CD14-positive monocyte (primary cell): ENCODE measurements around the gene IGFALS. TPM values are rescaled to one million over a fixed set of nuclear protein-coding genes. Genes with fewer than 3 reads are reported as not detected.

Experiments used
- DNase-seq, 3 donors: peaks; one replicate each; pipeline ENCODE4 v3.0.0-alpha.2; 2011 to 2022
- H2AFZ ChIP-seq: 2 replicates; pipeline ENCODE4 v1.6.0; 2012; ENCODE audit warnings: mild to moderate bottlenecking, low read depth, low read length, inconsistent platforms; ENCODE audit not compliant: insufficient read depth, poor library complexity, severe bottlenecking
- H3K27ac ChIP-seq, 2 donors: 1 replicate in 1 of 2; 2 replicates in 1 of 2; pipeline ENCODE4 v1.5.1; 2012 to 2013; ENCODE audit warnings: low read length in 2 of 2, control low read depth in 1 of 2, inconsistent platforms in 1 of 2, low read depth in 1 of 2, mild to moderate bottlenecking in 1 of 2
- H3K27me3 ChIP-seq, 2 donors: one replicate each; pipeline versions ENCODE4 v1.6.0 to v1.6.1; 2011 to 2013; ENCODE audit warnings: low read length in 2 of 2; ENCODE audit not compliant: control insufficient read depth in 2 of 2, insufficient read depth in 2 of 2
- H3K36me3 ChIP-seq, 2 donors: replicated peaks in 1 of 2; 1 replicate in 1 of 2; 2 replicates in 1 of 2; pipeline versions ENCODE4 v1.5.1 to v1.6.1; 2012 to 2013; ENCODE audit warnings: low read length in 2 of 2, control low read depth in 1 of 2, inconsistent platforms in 1 of 2, mild to moderate bottlenecking in 1 of 2; ENCODE audit not compliant: insufficient read depth in 2 of 2, control insufficient read depth in 1 of 2
- H3K4me1 ChIP-seq, 2 donors: 1 replicate in 1 of 2; 2 replicates in 1 of 2; pipeline versions ENCODE4 v1.5.1 to v1.6.1; 2012 to 2013; ENCODE audit warnings: low read length in 2 of 2, control low read depth in 1 of 2, inconsistent platforms in 1 of 2, mild to moderate bottlenecking in 1 of 2, moderate library complexity in 1 of 2; ENCODE audit not compliant: insufficient read depth in 2 of 2, control insufficient read depth in 1 of 2
- H3K4me2 ChIP-seq: replicated peaks from 2 replicates; pipeline ENCODE3; 2012; ENCODE audit warnings: low read length, moderate library complexity, mild to moderate bottlenecking; ENCODE audit not compliant: poor library complexity, severe bottlenecking; ENCODE audit errors: extremely low read depth
- H3K4me3 ChIP-seq, 3 experiments: fragments of 200-600 bp in 1 of 3; sonication (generic) in 1 of 3; replicated peaks in 1 of 3; 1 replicate in 2 of 3; 2 replicates in 1 of 3; pipeline ENCODE4 v1.5.1; 2011 to 2013; ENCODE audit warnings: low read length in 3 of 3, mild to moderate bottlenecking in 3 of 3, control low read depth in 2 of 3, low read depth in 2 of 3, inconsistent platforms in 1 of 3, moderate library complexity in 1 of 3
- H3K79me2 ChIP-seq: 2 replicates; pipeline ENCODE4 v1.6.0; 2012; ENCODE audit warnings: mild to moderate bottlenecking, control low read depth, inconsistent platforms, low read length, moderate library complexity; ENCODE audit not compliant: insufficient read depth
- H3K9ac ChIP-seq: 2 replicates; pipeline ENCODE4 v1.6.0; 2017; ENCODE audit warnings: low read length, mild to moderate bottlenecking; ENCODE audit not compliant: insufficient read depth, poor library complexity, severe bottlenecking
- H3K9me3 ChIP-seq, 2 donors: replicated peaks in 1 of 2; 1 replicate in 1 of 2; 2 replicates in 1 of 2; pipeline versions ENCODE4 v1.5.1 to v1.6.1; 2012 to 2013; ENCODE audit warnings: low read length in 2 of 2, control low read depth in 1 of 2; ENCODE audit not compliant: control insufficient read depth in 1 of 2, insufficient read depth in 1 of 2
- H4K20me1 ChIP-seq: 2 replicates; pipeline ENCODE4 v1.6.0; 2012; ENCODE audit warnings: mild to moderate bottlenecking, low read length, control low read depth, moderate library complexity; ENCODE audit not compliant: insufficient read depth
- H3K27ac Mint-ChIP-seq, 7 donors: one replicate each; pipeline ENCODE4 v1.8.0; 2020; ENCODE audit warnings: mild to moderate bottlenecking in 7 of 7, mixed read lengths in 7 of 7, moderate library complexity in 6 of 7, inconsistent platforms in 2 of 7
- H3K27me3 Mint-ChIP-seq, 3 donors: one replicate each; pipeline ENCODE4 v1.8.0; 2021 to 2022; ENCODE audit warnings: low read depth in 3 of 3, mild to moderate bottlenecking in 3 of 3, mixed read lengths in 3 of 3, moderate library complexity in 3 of 3, inconsistent platforms in 1 of 3
- H3K36me3 Mint-ChIP-seq, 2 donors: one replicate each; pipeline ENCODE4 v1.8.0; 2020; ENCODE audit warnings: mixed read lengths in 2 of 2, inconsistent platforms in 1 of 2, mild to moderate bottlenecking in 1 of 2
- H3K4me1 Mint-ChIP-seq: one replicate; pipeline ENCODE4 v1.8.0; 2020; ENCODE audit warnings: mild to moderate bottlenecking, mixed read lengths
- H3K4me3 Mint-ChIP-seq, 2 donors: one replicate each; pipeline ENCODE4 v1.8.0; 2020; ENCODE audit warnings: mild to moderate bottlenecking in 2 of 2, mixed read lengths in 2 of 2, moderate library complexity in 1 of 2
- H3K9me3 Mint-ChIP-seq, 7 donors: one replicate each; pipeline ENCODE4 v1.8.0; 2020 to 2022; ENCODE audit warnings: mixed read lengths in 7 of 7, mild to moderate bottlenecking in 6 of 7, moderate library complexity in 6 of 7, inconsistent platforms in 2 of 7
- WGBS: methylation state at CpG from one replicate; pipeline ENCODE4 v1.1.5; 2013; ENCODE audit warnings: missing lambda C conversion rate; ENCODE audit not compliant: insufficient coverage; 5-methylcytosine and 5-hydroxymethylcytosine counted together
- intact Hi-C, 2 donors: fragments of 100-400 bp; cut with micrococcal nuclease; formaldehyde crosslinking; loops; one replicate each; pipeline versions ENCODE4 v1.15.0 to v1.15.1; 2023
- polyA plus RNA-seq, 3 donors: library from polyadenylated mRNA; depleted of rRNA in 1 of 3; unstranded in 2 of 3; stranded (reverse) in 1 of 3; fragments of 300-500 nt in 2 of 3; fragments of >200 nt in 1 of 3; fragmentation: Illumina TruSeq in 2 of 3; gene quantifications; 1 replicate in 2 of 3; 2 replicates in 1 of 3; pipeline ENCODE4 v1.2.3, GENCODE V29; 2012 to 2021
- TF ChIP-seq, protein P1 (sequence below): fragments of 200-600 bp; IDR thresholded peaks from one replicate; pipeline ENCODE4 v1.8.0; 2022; ENCODE audit warnings: antibody characterized with exemption, mild to moderate bottlenecking

Gene IGFALS
- polyA plus RNA-seq, 3 donors, result 0.07 TPM; not detected in 2

GRCh38 chr16:1766231-1766630 lies 27.3 kb downstream of the IGFALS start:
- Histone ChIP-seq H3K9me3 (no peaks in the 10 kb centered on the region), H3K27ac (no peak overlapping the region), H3K79me2 (peaks cover 6% of the 10 kb centered on the region), H3K4me3 (no peak overlapping the region), H2AFZ (no peak overlapping the region), H3K36me3 (peaks cover 73 to 76% of the 10 kb centered on the region in 2 donors), H3K9ac (no peak overlapping the region), H3K4me2 (no peak overlapping the region), H3K4me1 (peaks cover 10 to 14% of the 10 kb centered on the region in 2 donors), H4K20me1 (peaks cover 40% of the 10 kb centered on the region), H3K27me3 (no peaks in the 10 kb centered on the region)
- Mint-ChIP-seq H3K27me3 (peaks cover 0 to 1% (median 0%) of the 10 kb centered on the region in 3 donors), H3K36me3 (peaks cover 39 to 66% of the 10 kb centered on the region in 2 donors), H3K9me3 (peaks cover 0 to 2% (median 0%) of the 10 kb centered on the region in 7 donors), H3K27ac (peak overlapping the region in 1 of 7 donors; percentile 69), H3K4me3 (no peak overlapping the region), H3K4me1 (peaks cover 9% of the 10 kb centered on the region)
- TF ChIP-seq, protein P1, sequence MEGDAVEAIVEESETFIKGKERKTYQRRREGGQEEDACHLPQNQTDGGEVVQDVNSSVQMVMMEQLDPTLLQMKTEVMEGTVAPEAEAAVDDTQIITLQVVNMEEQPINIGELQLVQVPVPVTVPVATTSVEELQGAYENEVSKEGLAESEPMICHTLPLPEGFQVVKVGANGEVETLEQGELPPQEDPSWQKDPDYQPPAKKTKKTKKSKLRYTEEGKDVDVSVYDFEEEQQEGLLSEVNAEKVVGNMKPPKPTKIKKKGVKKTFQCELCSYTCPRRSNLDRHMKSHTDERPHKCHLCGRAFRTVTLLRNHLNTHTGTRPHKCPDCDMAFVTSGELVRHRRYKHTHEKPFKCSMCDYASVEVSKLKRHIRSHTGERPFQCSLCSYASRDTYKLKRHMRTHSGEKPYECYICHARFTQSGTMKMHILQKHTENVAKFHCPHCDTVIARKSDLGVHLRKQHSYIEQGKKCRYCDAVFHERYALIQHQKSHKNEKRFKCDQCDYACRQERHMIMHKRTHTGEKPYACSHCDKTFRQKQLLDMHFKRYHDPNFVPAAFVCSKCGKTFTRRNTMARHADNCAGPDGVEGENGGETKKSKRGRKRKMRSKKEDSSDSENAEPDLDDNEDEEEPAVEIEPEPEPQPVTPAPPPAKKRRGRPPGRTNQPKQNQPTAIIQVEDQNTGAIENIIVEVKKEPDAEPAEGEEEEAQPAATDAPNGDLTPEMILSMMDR, result no peak
- DNase-seq, result no peak
- WGBS, result 97% methylated on average over 19 of the region's 19 CpGs
- intact Hi-C loops, result no loop called here

DNA sequence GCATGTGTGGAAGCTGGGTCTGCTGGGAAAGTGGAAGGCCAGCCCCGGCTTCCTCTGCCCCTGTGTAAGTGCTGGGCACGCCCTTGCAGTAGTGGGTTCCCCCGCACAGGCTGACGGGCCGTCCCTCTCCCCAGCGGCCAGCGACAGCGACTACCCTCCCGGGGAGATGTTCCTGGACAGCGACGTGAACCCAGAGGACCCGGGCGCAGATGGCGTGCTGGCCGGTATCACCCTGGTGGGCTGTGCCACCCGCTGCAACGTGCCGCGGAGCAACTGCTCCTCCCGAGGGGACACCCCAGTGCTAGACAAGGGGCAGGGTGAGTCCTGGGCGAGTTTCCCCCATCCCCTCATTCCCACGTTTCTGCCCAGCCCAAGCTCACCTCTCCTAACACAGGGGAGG lies 27.7 kb downstream of the IGFALS start:
- H3K9ac ChIP-seq, result no peak overlapping the region
- Mint-ChIP-seq H3K4me1 (peaks cover 9% of the 10 kb centered on the region), H3K27ac (peak overlapping the region in 1 of 7 donors; percentile 69), H3K36me3 (peaks cover 42 to 70% of the 10 kb centered on the region in 2 donors), H3K4me3 (no peak overlapping the region), H3K9me3 (peaks cover 0 to 2% (median 0%) of the 10 kb centered on the region in 7 donors), H3K27me3 (peaks cover 0 to 1% (median 0%) of the 10 kb centered on the region in 3 donors)
- intact Hi-C loops, result no loop called here
- peaks cover 77 to 80% of the 10 kb centered on the region in 2 donors for H3K36me3 ChIP-seq
- WGBS, result 95% methylated on average over 21 of the region's 22 CpGs
- H3K4me1 ChIP-seq, result peaks cover 10 to 12% of the 10 kb centered on the region in 2 donors
- no peak overlapping the region for H3K4me2 ChIP-seq
- no peak overlapping the region for H2AFZ ChIP-seq
- H3K79me2 ChIP-seq, result peaks cover 2% of the 10 kb centered on the region
- H3K27me3 ChIP-seq, result no peaks in the 10 kb centered on the region
- no peak overlapping the region for H3K27ac ChIP-seq
- H4K20me1 ChIP-seq, result peaks cover 40% of the 10 kb centered on the region
- H3K4me3 ChIP-seq, result no peak overlapping the region
- no peaks in the 10 kb centered on the region for H3K9me3 ChIP-seq
- no peak for DNase-seq
- TF ChIP-seq, protein P1, result no peak
